Liver (tissue), 9 donors: ENCODE results near the gene STK24. TPM values are rescaled to one million over a fixed set of nuclear protein-coding genes. Genes with fewer than 3 reads are reported as not detected.

Experiments
- DNase-seq: peaks from one replicate; pipeline ENCODE4 v3.0.0-alpha.2; 2017; ENCODE audit warnings: low spot score
- H3K27ac ChIP-seq, 2 donors: one replicate each; pipeline ENCODE4 v1.7.0; 2013; ENCODE audit warnings: inconsistent platforms in 2 of 2, low read length in 2 of 2, control low read depth in 1 of 2, low read depth in 1 of 2, mild to moderate bottlenecking in 1 of 2
- H3K27me3 ChIP-seq, 4 donors: one replicate each; pipeline versions ENCODE4 v1.6.1 to v1.7.0; 2013; ENCODE audit warnings: low read length in 3 of 4, inconsistent platforms in 1 of 4, mild to moderate bottlenecking in 1 of 4, moderate library complexity in 1 of 4; ENCODE audit not compliant: control insufficient read depth in 4 of 4, insufficient read depth in 4 of 4
- H3K36me3 ChIP-seq, 4 donors: one replicate each; pipeline versions ENCODE4 v1.6.1 to v1.7.0; 2013; ENCODE audit warnings: low read length in 3 of 4, mild to moderate bottlenecking in 3 of 4, low read depth in 1 of 4, moderate library complexity in 1 of 4; ENCODE audit not compliant: control insufficient read depth in 4 of 4, insufficient read depth in 3 of 4
- H3K4me1 ChIP-seq, 4 donors: one replicate each; pipeline versions ENCODE4 v1.6.1 to v1.7.0; 2013; ENCODE audit warnings: low read length in 3 of 4, mild to moderate bottlenecking in 3 of 4, moderate library complexity in 1 of 4; ENCODE audit not compliant: control insufficient read depth in 4 of 4, insufficient read depth in 4 of 4
- H3K4me3 ChIP-seq, 3 donors: one replicate each; pipeline versions ENCODE4 v1.6.1 to v1.7.0; 2013; ENCODE audit warnings: low read length in 3 of 3, control low read depth in 1 of 3, low read depth in 1 of 3, mild to moderate bottlenecking in 1 of 3
- H3K9ac ChIP-seq, 2 donors: one replicate each; pipeline ENCODE4 v1.7.0; 2013; ENCODE audit warnings: low read length in 2 of 2, mild to moderate bottlenecking in 2 of 2, moderate library complexity in 2 of 2, control low read depth in 1 of 2, low read depth in 1 of 2
- H3K9me3 ChIP-seq, 4 donors: one replicate each; pipeline versions ENCODE4 v1.6.1 to v1.7.0; 2013; ENCODE audit warnings: low read length in 3 of 4; ENCODE audit not compliant: control insufficient read depth in 4 of 4
- EGR1 ChIP-seq, 2 donors: IDR thresholded peaks; 2 replicates each; pipeline ENCODE4 v1.6.1; 2016 to 2018; ENCODE audit warnings: antibody characterized with exemption in 2 of 2, low read depth in 2 of 2
- FOXA1 ChIP-seq: IDR thresholded peaks from 2 replicates; pipeline ENCODE4 v1.6.1; 2016; ENCODE audit warnings: antibody characterized with exemption
- FOXA2 ChIP-seq: IDR thresholded peaks from 2 replicates; pipeline ENCODE4 v1.6.1; 2016; ENCODE audit warnings: antibody characterized with exemption
- HNF4G ChIP-seq: IDR thresholded peaks from 2 replicates; pipeline ENCODE4 v1.6.1; 2016; ENCODE audit warnings: antibody characterized with exemption
- JUND ChIP-seq, 2 donors: IDR thresholded peaks; 2 replicates each; pipeline ENCODE4 v1.6.1; 2016; ENCODE audit warnings: antibody characterized with exemption in 2 of 2
- NR2F2 ChIP-seq: IDR thresholded peaks from 2 replicates; pipeline ENCODE4 v1.6.1; 2016; ENCODE audit warnings: antibody characterized with exemption
- RAD21 ChIP-seq, 2 donors: IDR thresholded peaks; 2 replicates each; pipeline ENCODE4 v1.6.1; 2016; ENCODE audit warnings: antibody characterized with exemption in 2 of 2, mild to moderate bottlenecking in 2 of 2
- SP1 ChIP-seq: IDR thresholded peaks from 2 replicates; pipeline ENCODE4 v1.6.1; 2018; ENCODE audit warnings: antibody characterized with exemption, mild to moderate bottlenecking
- TAF1 ChIP-seq: conservative IDR thresholded peaks from 2 replicates; pipeline ENCODE4 v1.6.1; 2016; ENCODE audit warnings: antibody characterized with exemption, mild to moderate bottlenecking
- YY1 ChIP-seq: IDR thresholded peaks from 2 replicates; pipeline ENCODE4 v1.6.1; 2016; ENCODE audit warnings: antibody characterized with exemption, mild to moderate bottlenecking
- WGBS: extraction: QIAGEN DNeasy Blood & Tissue Kit; methylation state at CpG from one replicate; pipeline ENCODE4 v1.1.7; 2013; 5-methylcytosine and 5-hydroxymethylcytosine counted together
- polyA plus RNA-seq, 2 donors: library from polyadenylated mRNA; stranded (reverse) in 1 of 2; unstranded in 1 of 2; fragments of 200-250 nt in 1 of 2; fragments of >200 nt in 1 of 2; fragmentation: Nextera tagmentation in 1 of 2; extraction: Ambion mirVana in 1 of 2; gene quantifications; one replicate each; pipeline versions ENCODE4 v1.2.1 to v1.2.3, GENCODE V29; 2013 to 2015
- total RNA-seq, 2 donors: library from RNA; depleted of rRNA; stranded (reverse); fragments of >200 nt; gene quantifications; one replicate each; pipeline ENCODE4 v1.2.3, GENCODE V29; 2014
- TF ChIP-seq, protein P1 (sequence below): fragments of 150-350 bp; IDR thresholded peaks from 2 replicates; pipeline ENCODE4 v1.5.1; 2017; ENCODE audit warnings: improper control_type of control experiment, low read depth, low read length; ENCODE audit not compliant: missing input control
- TF ChIP-seq, protein P2 (sequence below): IDR thresholded peaks from 2 replicates; pipeline ENCODE4 v1.6.1; 2016; ENCODE audit warnings: antibody characterized with exemption
- TF ChIP-seq, protein P3 (sequence below): IDR thresholded peaks from 2 replicates; pipeline ENCODE4 v1.6.1; 2016; ENCODE audit warnings: antibody characterized with exemption
- TF ChIP-seq, protein P4 (sequence below): IDR thresholded peaks from 2 replicates; pipeline ENCODE4 v1.6.1; 2016; ENCODE audit warnings: antibody characterized with exemption, mild to moderate bottlenecking
- TF ChIP-seq, protein P5 (sequence below): IDR thresholded peaks from 2 replicates; pipeline ENCODE4 v1.6.1; 2016; ENCODE audit warnings: antibody characterized with exemption
- donor health status: healthy.
- donor health status: healthy.
- donor health status: healthy.
- donor health status: healthy.
- donor health status: healthy.

The STK24 gene
- total and polyA plus RNA-seq, 4 donors = 6.4 to 43.3 (median 14.9) TPM

GRCh38 chr13:98500963-98501421, 75.9 kb downstream of the STK24 start:
- Histone ChIP-seq H3K9ac (no peak overlapping the region), H3K4me3 (no peak overlapping the region), H3K27me3 (no peaks in the 10 kb centered on the region), H3K4me1 (peaks cover 20 to 53% (median 45%) of the 10 kb centered on the region in 4 donors), H3K27ac (no peak overlapping the region), H3K9me3 (no peaks in the 10 kb centered on the region), H3K36me3 (no peaks in the 10 kb centered on the region)
- 92% methylated on average over 10 of the region's 10 CpGs for WGBS
- TF ChIP-seq FOXA2 = no peak
- TF ChIP-seq, protein P1, sequence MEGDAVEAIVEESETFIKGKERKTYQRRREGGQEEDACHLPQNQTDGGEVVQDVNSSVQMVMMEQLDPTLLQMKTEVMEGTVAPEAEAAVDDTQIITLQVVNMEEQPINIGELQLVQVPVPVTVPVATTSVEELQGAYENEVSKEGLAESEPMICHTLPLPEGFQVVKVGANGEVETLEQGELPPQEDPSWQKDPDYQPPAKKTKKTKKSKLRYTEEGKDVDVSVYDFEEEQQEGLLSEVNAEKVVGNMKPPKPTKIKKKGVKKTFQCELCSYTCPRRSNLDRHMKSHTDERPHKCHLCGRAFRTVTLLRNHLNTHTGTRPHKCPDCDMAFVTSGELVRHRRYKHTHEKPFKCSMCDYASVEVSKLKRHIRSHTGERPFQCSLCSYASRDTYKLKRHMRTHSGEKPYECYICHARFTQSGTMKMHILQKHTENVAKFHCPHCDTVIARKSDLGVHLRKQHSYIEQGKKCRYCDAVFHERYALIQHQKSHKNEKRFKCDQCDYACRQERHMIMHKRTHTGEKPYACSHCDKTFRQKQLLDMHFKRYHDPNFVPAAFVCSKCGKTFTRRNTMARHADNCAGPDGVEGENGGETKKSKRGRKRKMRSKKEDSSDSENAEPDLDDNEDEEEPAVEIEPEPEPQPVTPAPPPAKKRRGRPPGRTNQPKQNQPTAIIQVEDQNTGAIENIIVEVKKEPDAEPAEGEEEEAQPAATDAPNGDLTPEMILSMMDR = no peak
- TF ChIP-seq, protein P2, sequence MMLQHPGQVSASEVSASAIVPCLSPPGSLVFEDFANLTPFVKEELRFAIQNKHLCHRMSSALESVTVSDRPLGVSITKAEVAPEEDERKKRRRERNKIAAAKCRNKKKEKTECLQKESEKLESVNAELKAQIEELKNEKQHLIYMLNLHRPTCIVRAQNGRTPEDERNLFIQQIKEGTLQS = no peak
- TF ChIP-seq HNF4G = no peak
- TF ChIP-seq YY1 = no peak
- TF ChIP-seq, protein P3, sequence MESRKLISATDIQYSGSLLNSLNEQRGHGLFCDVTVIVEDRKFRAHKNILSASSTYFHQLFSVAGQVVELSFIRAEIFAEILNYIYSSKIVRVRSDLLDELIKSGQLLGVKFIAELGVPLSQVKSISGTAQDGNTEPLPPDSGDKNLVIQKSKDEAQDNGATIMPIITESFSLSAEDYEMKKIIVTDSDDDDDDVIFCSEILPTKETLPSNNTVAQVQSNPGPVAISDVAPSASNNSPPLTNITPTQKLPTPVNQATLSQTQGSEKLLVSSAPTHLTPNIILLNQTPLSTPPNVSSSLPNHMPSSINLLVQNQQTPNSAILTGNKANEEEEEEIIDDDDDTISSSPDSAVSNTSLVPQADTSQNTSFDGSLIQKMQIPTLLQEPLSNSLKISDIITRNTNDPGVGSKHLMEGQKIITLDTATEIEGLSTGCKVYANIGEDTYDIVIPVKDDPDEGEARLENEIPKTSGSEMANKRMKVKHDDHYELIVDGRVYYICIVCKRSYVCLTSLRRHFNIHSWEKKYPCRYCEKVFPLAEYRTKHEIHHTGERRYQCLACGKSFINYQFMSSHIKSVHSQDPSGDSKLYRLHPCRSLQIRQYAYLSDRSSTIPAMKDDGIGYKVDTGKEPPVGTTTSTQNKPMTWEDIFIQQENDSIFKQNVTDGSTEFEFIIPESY = no peak
- TF ChIP-seq NR2F2 = no peak
- no peak for TF ChIP-seq TAF1
- DNase-seq = no peak

GRCh38 chr13:98496966-98497365, 79.9 kb downstream of the STK24 start:
- Histone ChIP-seq H3K27me3 (no peaks in the 10 kb centered on the region), H3K9ac (no peak overlapping the region), H3K4me3 (no peak overlapping the region), H3K36me3 (peaks cover 0 to 2% (median 0%) of the 10 kb centered on the region in 4 donors), H3K27ac (no peak overlapping the region), H3K9me3 (no peaks in the 10 kb centered on the region), H3K4me1 (peaks cover 14 to 34% (median 19%) of the 10 kb centered on the region in 4 donors)
- TF ChIP-seq, protein P3 = no peak
- TF ChIP-seq TAF1 = no peak
- WGBS = 95% methylated on average over 8 of the region's 8 CpGs
- no peak for DNase-seq

DNA sequence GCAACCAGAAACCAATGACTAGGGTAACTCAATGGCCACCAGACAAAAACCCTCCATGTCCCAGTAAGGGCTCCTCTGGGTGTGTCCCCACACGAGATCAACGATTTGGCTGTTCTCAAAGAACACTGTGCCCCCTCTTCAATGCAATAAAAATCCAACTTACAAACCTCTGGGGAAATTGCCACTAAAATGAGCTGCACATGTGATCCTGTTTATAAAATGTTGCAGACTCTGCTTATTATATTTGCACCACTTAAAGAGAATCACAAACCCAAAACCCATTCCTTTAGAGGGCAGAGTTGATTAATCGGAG, 80.5 kb downstream of the STK24 start:
- Histone ChIP-seq H3K27me3 (no peaks in the 10 kb centered on the region), H3K27ac (peak overlapping the region; percentile 27 to 66), H3K4me3 (no peak overlapping the region), H3K9ac (no peak overlapping the region), H3K9me3 (no peaks in the 10 kb centered on the region), H3K36me3 (peaks cover 0 to 2% (median 0%) of the 10 kb centered on the region in 4 donors), H3K4me1 (peaks cover 12 to 31% (median 19%) of the 10 kb centered on the region in 4 donors)
- TF ChIP-seq SP1 (no peak), TAF1 (no peak), JUND (IDR thresholded peaks at IDR 0.05) (no peak), FOXA2 (no peak), RAD21 (IDR thresholded peaks at IDR 0.05) (no peak), YY1 (no peak), EGR1 (IDR thresholded peaks at IDR 0.05; ENCODE audit: low read depth in 2 of 2) (no peak), FOXA1 (no peak), NR2F2 (no peak)
- TF ChIP-seq, protein P4, sequence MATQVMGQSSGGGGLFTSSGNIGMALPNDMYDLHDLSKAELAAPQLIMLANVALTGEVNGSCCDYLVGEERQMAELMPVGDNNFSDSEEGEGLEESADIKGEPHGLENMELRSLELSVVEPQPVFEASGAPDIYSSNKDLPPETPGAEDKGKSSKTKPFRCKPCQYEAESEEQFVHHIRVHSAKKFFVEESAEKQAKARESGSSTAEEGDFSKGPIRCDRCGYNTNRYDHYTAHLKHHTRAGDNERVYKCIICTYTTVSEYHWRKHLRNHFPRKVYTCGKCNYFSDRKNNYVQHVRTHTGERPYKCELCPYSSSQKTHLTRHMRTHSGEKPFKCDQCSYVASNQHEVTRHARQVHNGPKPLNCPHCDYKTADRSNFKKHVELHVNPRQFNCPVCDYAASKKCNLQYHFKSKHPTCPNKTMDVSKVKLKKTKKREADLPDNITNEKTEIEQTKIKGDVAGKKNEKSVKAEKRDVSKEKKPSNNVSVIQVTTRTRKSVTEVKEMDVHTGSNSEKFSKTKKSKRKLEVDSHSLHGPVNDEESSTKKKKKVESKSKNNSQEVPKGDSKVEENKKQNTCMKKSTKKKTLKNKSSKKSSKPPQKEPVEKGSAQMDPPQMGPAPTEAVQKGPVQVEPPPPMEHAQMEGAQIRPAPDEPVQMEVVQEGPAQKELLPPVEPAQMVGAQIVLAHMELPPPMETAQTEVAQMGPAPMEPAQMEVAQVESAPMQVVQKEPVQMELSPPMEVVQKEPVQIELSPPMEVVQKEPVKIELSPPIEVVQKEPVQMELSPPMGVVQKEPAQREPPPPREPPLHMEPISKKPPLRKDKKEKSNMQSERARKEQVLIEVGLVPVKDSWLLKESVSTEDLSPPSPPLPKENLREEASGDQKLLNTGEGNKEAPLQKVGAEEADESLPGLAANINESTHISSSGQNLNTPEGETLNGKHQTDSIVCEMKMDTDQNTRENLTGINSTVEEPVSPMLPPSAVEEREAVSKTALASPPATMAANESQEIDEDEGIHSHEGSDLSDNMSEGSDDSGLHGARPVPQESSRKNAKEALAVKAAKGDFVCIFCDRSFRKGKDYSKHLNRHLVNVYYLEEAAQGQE = no peak
- TF ChIP-seq, protein P5, sequence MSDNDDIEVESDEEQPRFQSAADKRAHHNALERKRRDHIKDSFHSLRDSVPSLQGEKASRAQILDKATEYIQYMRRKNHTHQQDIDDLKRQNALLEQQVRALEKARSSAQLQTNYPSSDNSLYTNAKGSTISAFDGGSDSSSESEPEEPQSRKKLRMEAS = no peak
- TF ChIP-seq, protein P3 = no peak
- DNase-seq = no peak
- 72% methylated on average over 3 of the region's 3 CpGs for WGBS
